CD8-positive, alpha-beta memory T cell (primary cell): ENCODE measurements around the gene TICAM2. TPM values are rescaled to one million over a fixed set of nuclear protein-coding genes. Genes with fewer than 3 reads are reported as not detected.

ENCODE experiments used
- CTCF ChIA-PET: fragments of 350-600 bp; sonication (Branson Sonifier 250); formaldehyde crosslinking; loops from one replicate; lab custom pipeline; 2021; ENCODE audit warnings: antibody characterized with exemption; lab: Charles Lee
- POLR2A ChIA-PET: fragments of 350-600 bp; sonication (Branson Sonifier 250); formaldehyde crosslinking; loops from one replicate; lab custom pipeline; 2021; ENCODE audit warnings: antibody characterized with exemption; lab: Charles Lee
- DNase-seq, 5 donors: peaks; one replicate each; pipeline versions ENCODE4 v3.0.0 to v3.0.0-alpha.2; 2020 to 2022; ENCODE audit warnings: mixed read lengths in 1 of 5
- H3K27ac ChIP-seq: one replicate; pipeline ENCODE4 v1.7.0; 2013; ENCODE audit warnings: low read depth, mild to moderate bottlenecking, low read length, moderate library complexity
- H3K27me3 ChIP-seq: 2 replicates; pipeline ENCODE4 v1.7.0; 2013; ENCODE audit warnings: low read length, mild to moderate bottlenecking; ENCODE audit not compliant: insufficient read depth, poor library complexity, severe bottlenecking
- H3K36me3 ChIP-seq: 2 replicates; pipeline ENCODE4 v1.7.0; 2013; ENCODE audit warnings: mild to moderate bottlenecking, low read length, moderate library complexity; ENCODE audit not compliant: insufficient read depth
- H3K4me1 ChIP-seq: 2 replicates; pipeline ENCODE4 v1.7.0; 2013; ENCODE audit warnings: mild to moderate bottlenecking, low read length, moderate library complexity; ENCODE audit not compliant: insufficient read depth
- H3K4me3 ChIP-seq: 2 replicates; pipeline ENCODE4 v1.7.0; 2013; ENCODE audit warnings: mild to moderate bottlenecking, low read length
- H3K9me3 ChIP-seq: 2 replicates; pipeline ENCODE4 v1.7.0; 2013; ENCODE audit warnings: mild to moderate bottlenecking, low read length
- H3K27ac Mint-ChIP-seq, 8 donors: one replicate each; pipeline ENCODE4 v1.8.0; 2020 to 2021; ENCODE audit warnings: mixed read lengths in 8 of 8, mild to moderate bottlenecking in 6 of 8, inconsistent platforms in 3 of 8, moderate library complexity in 3 of 8
- H3K27me3 Mint-ChIP-seq, 2 donors: one replicate each; pipeline ENCODE4 v1.8.0; 2020 to 2021; ENCODE audit warnings: mixed read lengths in 2 of 2, mild to moderate bottlenecking in 1 of 2, moderate library complexity in 1 of 2
- H3K36me3 Mint-ChIP-seq, 3 donors: one replicate each; pipeline ENCODE4 v1.8.0; 2020 to 2021; ENCODE audit warnings: mixed read lengths in 3 of 3, inconsistent platforms in 1 of 3, mild to moderate bottlenecking in 1 of 3
- H3K4me1 Mint-ChIP-seq, 3 donors: one replicate each; pipeline ENCODE4 v1.8.0; 2020 to 2021; ENCODE audit warnings: mixed read lengths in 3 of 3, inconsistent platforms in 1 of 3, mild to moderate bottlenecking in 1 of 3
- H3K4me3 Mint-ChIP-seq, 7 donors: one replicate each; pipeline ENCODE4 v1.8.0; 2020 to 2021; ENCODE audit warnings: mixed read lengths in 7 of 7, mild to moderate bottlenecking in 6 of 7, moderate library complexity in 4 of 7, inconsistent platforms in 2 of 7
- H3K9me3 Mint-ChIP-seq, 5 donors: one replicate each; pipeline ENCODE4 v1.8.0; 2020 to 2022; ENCODE audit warnings: mixed read lengths in 5 of 5, mild to moderate bottlenecking in 3 of 5, moderate library complexity in 2 of 5, inconsistent platforms in 1 of 5
- polyA plus RNA-seq: library from polyadenylated mRNA; unstranded; fragments of 300-500 nt; fragmentation: Illumina TruSeq; gene quantifications from one replicate; pipeline ENCODE4 v1.2.3, GENCODE V29; 2021
- total RNA-seq, 2 experiments: library from RNA; stranded (reverse); gene quantifications; one replicate each; pipeline ENCODE4 v1.2.3, GENCODE V29; 2021

TICAM2 gene
- total and polyA plus RNA-seq, 3 experiments from 2014 or later: 0.29 to 1.4 (median 0.72) TPM

GRCh38 chr5:115624994-115625393, 22.7 kb upstream of the TICAM2 start:
- Histone ChIP-seq H3K27ac (peak overlapping the region; percentile 85), H3K4me1 (peaks cover 35% of the 10 kb centered on the region), H3K36me3 (peaks cover under 1% of the 10 kb centered on the region), H3K9me3 (no peaks in the 10 kb centered on the region), H3K4me3 (peak overlapping the region; percentile 80), H3K27me3 (no peaks in the 10 kb centered on the region)
- no peak overlapping the region for H3K4me3 Mint-ChIP-seq
- H3K9me3 Mint-ChIP-seq: no peaks in the 10 kb centered on the region
- ChIA-PET CTCF (interaction anchor here (0.9 to 3.5 kb wide), 8 partner anchors 10 to 363 kb away, joined by 3 to 9 read pairs (median 3); partner anchors contain the start of genes AP3S1, ATG12 and TICAM2), POLR2A (interaction anchor here (1.1 to 2.4 kb wide), 3 partner anchors 81 to 460 kb away, joined by 6 to 13 read pairs (median 7); partner anchors contain the start of genes AP3S1, ATG12, COMMD10 and FEM1C)
- H3K36me3 Mint-ChIP-seq: peaks cover 0 to 29% (median 6%) of the 10 kb centered on the region in 3 donors
- no peak overlapping the region for H3K27ac Mint-ChIP-seq
- DNase-seq: no peak
- peaks cover 21 to 26% (median 25%) of the 10 kb centered on the region in 3 donors for H3K4me1 Mint-ChIP-seq
- no peaks in the 10 kb centered on the region for H3K27me3 Mint-ChIP-seq

- H3K27me3 Mint-ChIP-seq: no peaks in the 10 kb centered on the region
- CTCF ChIA-PET: interaction anchor here (0.7 to 3.5 kb wide), 4 partner anchors 9 to 49 kb away, joined by 3 to 9 read pairs (median 4); partner anchors contain the start of gene TICAM2
- DNase-seq: no peak
- peaks cover 21 to 28% (median 25%) of the 10 kb centered on the region in 3 donors for H3K4me1 Mint-ChIP-seq
- no peaks in the 10 kb centered on the region for H3K9me3 Mint-ChIP-seq
- Histone ChIP-seq H3K27me3 (no peaks in the 10 kb centered on the region), H3K4me1 (peaks cover 35% of the 10 kb centered on the region), H3K36me3 (peaks cover 3% of the 10 kb centered on the region), H3K4me3 (no peak overlapping the region), H3K9me3 (no peaks in the 10 kb centered on the region), H3K27ac (peak overlapping the region; percentile 85)
- H3K4me3 Mint-ChIP-seq: no peak overlapping the region
- H3K36me3 Mint-ChIP-seq: peaks cover 3 to 42% (median 6%) of the 10 kb centered on the region in 3 donors
- no peak overlapping the region for H3K27ac Mint-ChIP-seq
- POLR2A ChIA-PET: interaction anchor here (1.0 to 2.4 kb wide), 2 partner anchors 24 to 79 kb away, joined by 3 to 13 read pairs; partner anchors contain the start of gene FEM1C
These were observed 21.4 kb upstream of the TICAM2 start for GRCh38 chr5:115623658-115624057.

GRCh38 chr5:115621365-115621900, 19.2 kb upstream of the TICAM2 start:
- H3K9me3 Mint-ChIP-seq: no peaks in the 10 kb centered on the region
- DNase-seq: no peak
- H3K9me3 ChIP-seq: no peaks in the 10 kb centered on the region
- CTCF ChIA-PET: no interaction called here
- peaks cover 3% of the 10 kb centered on the region for H3K36me3 ChIP-seq
- POLR2A ChIA-PET: no interaction called here
- H3K4me3 Mint-ChIP-seq: peak overlapping the region in 1 of 7 donors; percentile 17
- peaks cover 22 to 31% (median 22%) of the 10 kb centered on the region in 3 donors for H3K4me1 Mint-ChIP-seq
- peaks cover 25% of the 10 kb centered on the region for H3K4me1 ChIP-seq
- peaks cover 3 to 60% (median 6%) of the 10 kb centered on the region in 3 donors for H3K36me3 Mint-ChIP-seq
- peak overlapping the region; percentile 6 to 75 (median 40) for H3K27ac Mint-ChIP-seq
- H3K4me3 ChIP-seq: no peak overlapping the region
- H3K27ac ChIP-seq: no peak overlapping the region
- no peaks in the 10 kb centered on the region for H3K27me3 ChIP-seq
- H3K27me3 Mint-ChIP-seq: no peaks in the 10 kb centered on the region

- H3K36me3 ChIP-seq: peaks cover 11% of the 10 kb centered on the region
- POLR2A ChIA-PET: no interaction called here
- H3K4me3 ChIP-seq: no peak overlapping the region
- H3K27me3 ChIP-seq: no peaks in the 10 kb centered on the region
- CTCF ChIA-PET: interaction anchor here (1.0 to 1.1 kb wide), 2 partner anchors 12 to 16 kb away, joined by 3 read pairs; no protein-coding TSS in a partner anchor
- no peaks in the 10 kb centered on the region for H3K27me3 Mint-ChIP-seq
- DNase-seq: no peak
- no peaks in the 10 kb centered on the region for H3K4me1 ChIP-seq
- H3K9me3 Mint-ChIP-seq: peaks cover 0 to 2% (median 0%) of the 10 kb centered on the region in 5 donors
- H3K27ac Mint-ChIP-seq: no peak overlapping the region
- peaks cover 3 to 79% (median 16%) of the 10 kb centered on the region in 3 donors for H3K36me3 Mint-ChIP-seq
- peaks cover 16 to 41% (median 27%) of the 10 kb centered on the region in 3 donors for H3K4me1 Mint-ChIP-seq
- no peak overlapping the region for H3K4me3 Mint-ChIP-seq
- H3K9me3 ChIP-seq: no peaks in the 10 kb centered on the region
- H3K27ac ChIP-seq: no peak overlapping the region
These were observed 14.6 kb upstream of the TICAM2 start for GRCh38 chr5:115616892-115617291.

GRCh38 chr5:115616472-115616871, 14.2 kb upstream of the TICAM2 start:
- peaks cover 3 to 82% (median 16%) of the 10 kb centered on the region in 3 donors for H3K36me3 Mint-ChIP-seq
- H3K27ac ChIP-seq: no peak overlapping the region
- H3K27me3 ChIP-seq: no peaks in the 10 kb centered on the region
- H3K36me3 ChIP-seq: peaks cover 11% of the 10 kb centered on the region
- DNase-seq: no peak
- POLR2A ChIA-PET: no interaction called here
- H3K9me3 ChIP-seq: no peaks in the 10 kb centered on the region
- no peaks in the 10 kb centered on the region for H3K4me1 ChIP-seq
- H3K4me3 ChIP-seq: no peak overlapping the region
- H3K4me3 Mint-ChIP-seq: no peak overlapping the region
- no peaks in the 10 kb centered on the region for H3K27me3 Mint-ChIP-seq
- H3K9me3 Mint-ChIP-seq: peaks cover 0 to 2% (median 0%) of the 10 kb centered on the region in 5 donors
- peaks cover 15 to 43% (median 29%) of the 10 kb centered on the region in 3 donors for H3K4me1 Mint-ChIP-seq
- H3K27ac Mint-ChIP-seq: peak overlapping the region in 3 of 8 donors; percentile 13 to 47 (median 25)
- CTCF ChIA-PET: interaction anchor here (1.0 to 1.1 kb wide), 2 partner anchors 11 to 15 kb away, joined by 3 read pairs; no protein-coding TSS in a partner anchor

- Histone ChIP-seq H3K9me3 (no peaks in the 10 kb centered on the region), H3K4me1 (no peaks in the 10 kb centered on the region), H3K4me3 (no peak overlapping the region), H3K36me3 (peaks cover 9% of the 10 kb centered on the region), H3K27me3 (no peaks in the 10 kb centered on the region), H3K27ac (no peak overlapping the region)
- no peak overlapping the region for H3K4me3 Mint-ChIP-seq
- no peak overlapping the region for H3K27ac Mint-ChIP-seq
- H3K27me3 Mint-ChIP-seq: no peaks in the 10 kb centered on the region
- CTCF ChIA-PET: no interaction called here
- H3K36me3 Mint-ChIP-seq: peaks cover 0 to 55% (median 15%) of the 10 kb centered on the region in 3 donors
- POLR2A ChIA-PET: no interaction called here
- peaks cover 0 to 2% (median 0%) of the 10 kb centered on the region in 5 donors for H3K9me3 Mint-ChIP-seq
- no peak for DNase-seq
- peaks cover 24 to 54% (median 39%) of the 10 kb centered on the region in 3 donors for H3K4me1 Mint-ChIP-seq
These were observed 9.6 kb upstream of the TICAM2 start for GRCh38 chr5:115611873-115612272.

GRCh38 chr5:115607935-115608334, 5.7 kb upstream of the TICAM2 start:
- ChIA-PET POLR2A (no interaction called here), CTCF (interaction anchor here (1.5 kb wide), 1 partner anchor 298 kb away, joined by 3 read pairs; no protein-coding TSS in a partner anchor)
- H3K27ac ChIP-seq: no peak overlapping the region
- no peaks in the 10 kb centered on the region for H3K36me3 ChIP-seq
- H3K4me1 Mint-ChIP-seq: peaks cover 20 to 69% (median 47%) of the 10 kb centered on the region in 3 donors
- H3K9me3 Mint-ChIP-seq: peaks cover 0 to 2% (median 0%) of the 10 kb centered on the region in 5 donors
- no peak overlapping the region for H3K4me3 ChIP-seq
- no peaks in the 10 kb centered on the region for H3K9me3 ChIP-seq
- no peaks in the 10 kb centered on the region for H3K27me3 Mint-ChIP-seq
- no peak for DNase-seq
- no peaks in the 10 kb centered on the region for H3K27me3 ChIP-seq
- H3K4me3 Mint-ChIP-seq: no peak overlapping the region
- peak overlapping the region in 4 of 8 donors; percentile 9 to 29 (median 16) for H3K27ac Mint-ChIP-seq
- H3K36me3 Mint-ChIP-seq: peaks cover 0 to 26% (median 6%) of the 10 kb centered on the region in 3 donors
- H3K4me1 ChIP-seq: no peaks in the 10 kb centered on the region

GRCh38 chr5:115605436-115605835, 3.2 kb upstream of the TICAM2 start:
- H3K4me3 Mint-ChIP-seq: no peak overlapping the region
- Histone ChIP-seq H3K9me3 (no peaks in the 10 kb centered on the region), H3K36me3 (no peaks in the 10 kb centered on the region), H3K4me3 (no peak overlapping the region), H3K4me1 (no peaks in the 10 kb centered on the region), H3K27ac (no peak overlapping the region), H3K27me3 (no peaks in the 10 kb centered on the region)
- ChIA-PET POLR2A (no interaction called here), CTCF (interaction anchor here (0.6 kb wide), 1 partner anchor 11 kb away, joined by 3 read pairs; no protein-coding TSS in a partner anchor)
- DNase-seq: no peak
- H3K27me3 Mint-ChIP-seq: no peaks in the 10 kb centered on the region
- H3K36me3 Mint-ChIP-seq: peaks cover 0 to 7% (median 5%) of the 10 kb centered on the region in 3 donors
- peaks cover 22 to 61% (median 47%) of the 10 kb centered on the region in 3 donors for H3K4me1 Mint-ChIP-seq
- no peaks in the 10 kb centered on the region for H3K9me3 Mint-ChIP-seq
- peak overlapping the region in 2 of 8 donors; percentile 58 to 64 for H3K27ac Mint-ChIP-seq
